Measurements from ENCODE around the gene UVRAG.

Gene UVRAG

DNA sequence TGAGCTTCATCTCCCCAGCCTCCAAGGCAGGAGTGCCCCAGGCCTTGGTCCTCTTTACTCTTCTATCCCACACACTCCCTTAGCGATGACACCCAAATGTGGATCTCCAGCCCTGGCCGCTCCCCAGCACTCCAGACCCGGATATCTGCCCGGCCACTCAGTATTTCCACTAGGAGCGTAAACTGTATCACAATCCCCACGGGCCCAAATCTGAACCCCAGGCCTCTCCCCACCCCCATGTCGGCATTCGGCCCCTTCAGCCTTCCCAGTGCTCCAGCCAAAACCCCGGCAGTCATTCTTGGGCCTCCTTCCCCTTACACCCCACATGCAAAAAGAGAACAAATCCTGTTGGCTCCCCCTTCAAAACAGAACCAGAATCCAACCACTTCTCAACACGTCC is 370.5 kb downstream of the UVRAG start:
- Histone ChIP-seq H3F3A (ENCODE audit: insufficient read depth) (no peaks in the 10 kb centered on the region), H3K36me3 (ENCODE audit: low read length) (no peaks in the 10 kb centered on the region), H3K79me2 (ENCODE audit: insufficient read depth, low read length) (no peaks in the 10 kb centered on the region), H3K27me3 (ENCODE audit: low read length) (no peaks in the 10 kb centered on the region), H3K9ac (ENCODE audit: low read length) (no peak overlapping the region), H3K9me3 (ENCODE audit: insufficient read depth, low read length) (no peaks in the 10 kb centered on the region), H2AFZ (ENCODE audit: low read depth, low read length, severe bottlenecking) (no peak overlapping the region), H3K9me2 (replicated peaks; ENCODE audit: insufficient read depth, low read length) (no peaks in the 10 kb centered on the region), H3K27ac (ENCODE audit: low read depth, low read length) (no peak overlapping the region), H3K4me2 (ENCODE audit: low read depth, low read length, poor library complexity, severe bottlenecking) (no peak overlapping the region), H3K4me3 (ENCODE audit: insufficient read depth, low read length, poor library complexity, severe bottlenecking) (no peak overlapping the region), H4K20me1 (ENCODE audit: low read depth, low read length) (no peaks in the 10 kb centered on the region)
- no peak for TF ChIP-seq EZH2phosphoT487 (conservative IDR thresholded peaks at IDR 0.05; ENCODE audit: low read length)
- TF ChIP-seq, protein P1, sequence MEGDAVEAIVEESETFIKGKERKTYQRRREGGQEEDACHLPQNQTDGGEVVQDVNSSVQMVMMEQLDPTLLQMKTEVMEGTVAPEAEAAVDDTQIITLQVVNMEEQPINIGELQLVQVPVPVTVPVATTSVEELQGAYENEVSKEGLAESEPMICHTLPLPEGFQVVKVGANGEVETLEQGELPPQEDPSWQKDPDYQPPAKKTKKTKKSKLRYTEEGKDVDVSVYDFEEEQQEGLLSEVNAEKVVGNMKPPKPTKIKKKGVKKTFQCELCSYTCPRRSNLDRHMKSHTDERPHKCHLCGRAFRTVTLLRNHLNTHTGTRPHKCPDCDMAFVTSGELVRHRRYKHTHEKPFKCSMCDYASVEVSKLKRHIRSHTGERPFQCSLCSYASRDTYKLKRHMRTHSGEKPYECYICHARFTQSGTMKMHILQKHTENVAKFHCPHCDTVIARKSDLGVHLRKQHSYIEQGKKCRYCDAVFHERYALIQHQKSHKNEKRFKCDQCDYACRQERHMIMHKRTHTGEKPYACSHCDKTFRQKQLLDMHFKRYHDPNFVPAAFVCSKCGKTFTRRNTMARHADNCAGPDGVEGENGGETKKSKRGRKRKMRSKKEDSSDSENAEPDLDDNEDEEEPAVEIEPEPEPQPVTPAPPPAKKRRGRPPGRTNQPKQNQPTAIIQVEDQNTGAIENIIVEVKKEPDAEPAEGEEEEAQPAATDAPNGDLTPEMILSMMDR (IDR thresholded peaks at IDR 0.05; ENCODE audit: insufficient read depth, low read length, poor library complexity, severe bottlenecking): no peak

- Histone ChIP-seq H3F3A (ENCODE audit: insufficient read depth) (no peaks in the 10 kb centered on the region), H3K36me3 (ENCODE audit: low read length) (no peaks in the 10 kb centered on the region), H3K27me3 (ENCODE audit: low read length) (no peaks in the 10 kb centered on the region), H3K9ac (ENCODE audit: low read length) (no peak overlapping the region), H3K79me2 (ENCODE audit: insufficient read depth, low read length) (no peaks in the 10 kb centered on the region), H3K9me3 (ENCODE audit: insufficient read depth, low read length) (no peaks in the 10 kb centered on the region), H3K27ac (ENCODE audit: low read depth, low read length) (no peak overlapping the region), H2AFZ (ENCODE audit: low read depth, low read length, severe bottlenecking) (no peak overlapping the region), H3K4me3 (ENCODE audit: insufficient read depth, low read length, poor library complexity, severe bottlenecking) (no peak overlapping the region), H4K20me1 (ENCODE audit: low read depth, low read length) (no peaks in the 10 kb centered on the region), H3K4me2 (ENCODE audit: low read depth, low read length, poor library complexity, severe bottlenecking) (no peak overlapping the region), H3K9me2 (replicated peaks; ENCODE audit: insufficient read depth, low read length) (no peaks in the 10 kb centered on the region)
- TF ChIP-seq EZH2phosphoT487 (conservative IDR thresholded peaks at IDR 0.05; ENCODE audit: low read length): no peak
- TF ChIP-seq, protein P1 (IDR thresholded peaks at IDR 0.05; ENCODE audit: insufficient read depth, low read length, poor library complexity, severe bottlenecking): no peak
Observed at GRCh38 chr11:76185931-76186401, 371.0 kb downstream of the UVRAG start.

DNA sequence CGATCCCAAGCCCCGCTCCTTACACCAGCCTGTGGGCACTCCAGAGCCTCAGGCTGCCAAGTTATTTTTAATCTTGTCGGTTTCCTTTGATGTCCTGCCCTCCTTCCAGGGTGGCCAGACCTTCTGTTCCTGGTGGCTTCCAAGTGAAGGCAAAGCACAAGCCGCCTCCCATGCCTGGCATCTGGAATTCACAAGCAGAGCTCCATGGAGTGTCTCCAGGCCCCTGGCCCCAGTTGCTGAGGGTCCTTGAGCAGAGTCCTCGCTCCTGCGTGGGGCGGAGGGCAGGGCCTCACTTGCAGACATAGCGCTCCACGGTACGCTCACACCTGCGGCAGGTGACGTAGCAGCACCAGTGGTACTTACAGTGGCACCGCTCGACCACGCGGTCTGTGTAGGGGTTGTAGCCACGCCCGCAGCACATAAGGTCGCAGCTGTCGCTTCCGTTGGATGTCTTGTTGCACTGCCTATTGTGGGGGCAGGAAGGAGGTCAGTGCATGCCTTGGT is 371.8 kb downstream of the UVRAG start:
- Histone ChIP-seq H3K4me2 (ENCODE audit: low read depth, low read length, poor library complexity, severe bottlenecking) (no peak overlapping the region), H3K36me3 (ENCODE audit: low read length) (no peaks in the 10 kb centered on the region), H3K27ac (ENCODE audit: low read depth, low read length) (no peak overlapping the region), H3K27me3 (ENCODE audit: low read length) (no peaks in the 10 kb centered on the region), H3K9ac (ENCODE audit: low read length) (no peak overlapping the region), H3F3A (ENCODE audit: insufficient read depth) (no peaks in the 10 kb centered on the region), H3K9me3 (ENCODE audit: insufficient read depth, low read length) (no peaks in the 10 kb centered on the region), H3K4me3 (ENCODE audit: insufficient read depth, low read length, poor library complexity, severe bottlenecking) (no peak overlapping the region), H3K9me2 (replicated peaks; ENCODE audit: insufficient read depth, low read length) (no peaks in the 10 kb centered on the region), H2AFZ (ENCODE audit: low read depth, low read length, severe bottlenecking) (no peak overlapping the region), H3K79me2 (ENCODE audit: insufficient read depth, low read length) (no peaks in the 10 kb centered on the region), H4K20me1 (ENCODE audit: low read depth, low read length) (no peaks in the 10 kb centered on the region)
- TF ChIP-seq EZH2phosphoT487 (conservative IDR thresholded peaks at IDR 0.05; ENCODE audit: low read length): no peak
- TF ChIP-seq, protein P1 (IDR thresholded peaks at IDR 0.05; ENCODE audit: insufficient read depth, low read length, poor library complexity, severe bottlenecking): no peak
